Testis (tissue), 2 donors: ENCODE data around the gene HGS.

Experiments
- CTCF ChIP-seq, 3 experiments: fragments of 450-650 bp in 2 of 3; fragments of 200-600 bp in 1 of 3; sonication (generic) in 1 of 3; IDR thresholded peaks; one replicate each; pipeline ENCODE4 v1.5.1; 2016 to 2019; ENCODE audit warnings: antibody characterized with exemption in 3 of 3, mild to moderate bottlenecking in 2 of 3, moderate library complexity in 1 of 3
- POLR2A ChIP-seq: fragments of 450-650 bp; IDR thresholded peaks from one replicate; pipeline ENCODE4 v1.6.1; 2017; ENCODE audit warnings: antibody characterized with exemption, mild to moderate bottlenecking, moderate library complexity

DNA sequence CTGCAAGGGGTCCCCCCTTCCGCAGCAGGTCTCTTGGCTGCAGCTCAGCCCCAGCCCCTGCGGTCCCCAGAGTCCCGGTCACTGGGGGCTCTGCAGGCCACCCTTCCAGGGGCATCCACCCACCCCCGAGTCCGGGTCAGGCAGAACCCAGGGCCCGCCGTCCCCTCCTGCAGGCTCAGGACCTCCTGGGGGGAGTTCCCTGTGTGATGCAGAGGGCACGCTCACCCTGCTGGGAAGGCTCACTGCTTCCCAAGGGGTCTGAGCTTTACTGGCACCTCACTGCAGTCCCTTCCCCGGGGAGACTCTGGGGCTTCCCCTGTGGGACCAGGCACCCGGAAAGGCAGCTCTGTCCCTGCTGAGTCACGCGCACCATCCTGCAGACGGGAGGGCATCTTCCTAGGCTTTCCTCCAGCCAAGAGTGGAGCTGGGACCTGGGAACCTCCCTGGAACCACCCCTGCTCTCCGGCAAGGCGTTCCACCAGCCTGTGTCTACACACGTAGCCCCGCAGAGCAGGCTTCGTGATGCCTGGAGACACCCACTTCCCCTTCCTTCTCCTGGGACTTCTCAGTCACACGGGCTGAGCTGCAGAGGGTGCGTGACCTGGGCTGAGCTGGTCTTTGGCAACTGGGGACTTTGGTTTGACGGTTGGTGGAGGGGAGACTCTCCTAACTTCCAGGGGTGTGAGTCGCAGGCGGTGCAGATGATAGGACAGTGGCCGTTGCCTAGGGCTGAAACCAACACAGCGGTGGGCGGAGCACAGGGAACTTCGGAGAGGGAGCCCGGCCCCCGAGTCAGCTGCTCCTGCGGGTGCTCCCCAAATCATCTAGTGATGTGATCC is 51.7 kb downstream of the HGS start:
- TF ChIP-seq CTCF (IDR thresholded peaks at IDR 0.05) (no peak), POLR2A (no peak)
